Adrenal gland (tissue), 5 donors: ENCODE measurements around the gene ADAMTS13.

Source experiments
- POLR2A ChIP-seq, 2 donors: fragments of 450-650 bp; IDR thresholded peaks; one replicate each; pipeline ENCODE4 v1.6.1; 2017; ENCODE audit warnings: antibody characterized with exemption in 2 of 2, mild to moderate bottlenecking in 2 of 2, moderate library complexity in 1 of 2
- TF ChIP-seq, protein P1 (sequence below), 6 experiments: fragments of 450-650 bp in 4 of 6; fragments of 200-600 bp in 2 of 6; sonication (generic) in 1 of 6; IDR thresholded peaks; 1 replicate in 5 of 6; 2 replicates in 1 of 6; pipeline versions ENCODE4 v1.5.1 to v1.8.0; 2016 to 2021; ENCODE audit warnings: antibody characterized with exemption in 6 of 6, mild to moderate bottlenecking in 2 of 6, moderate library complexity in 1 of 6
- donor health status: DM: no; HTN: no; CAD: no.

DNA sequence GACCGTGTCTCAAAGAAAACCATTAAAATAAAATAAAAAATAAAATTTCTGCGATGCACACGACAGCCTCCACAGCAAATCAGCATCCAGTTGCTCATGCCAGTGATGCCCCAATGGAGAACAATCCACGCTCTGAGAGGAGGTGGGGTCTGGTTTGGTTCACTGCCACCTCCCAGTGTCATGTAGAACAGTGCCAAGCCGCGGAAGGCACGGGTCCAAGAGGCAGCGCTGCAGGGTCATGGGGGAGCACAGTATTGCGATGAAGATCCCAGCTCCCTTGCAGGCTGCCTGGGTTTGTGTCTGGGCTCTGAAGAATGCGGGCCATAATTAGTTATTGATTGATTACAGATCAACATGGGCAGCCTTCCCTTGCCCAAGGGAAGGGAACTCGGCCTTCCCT is 31.5 kb downstream of the ADAMTS13 start:
- TF ChIP-seq, protein P1, sequence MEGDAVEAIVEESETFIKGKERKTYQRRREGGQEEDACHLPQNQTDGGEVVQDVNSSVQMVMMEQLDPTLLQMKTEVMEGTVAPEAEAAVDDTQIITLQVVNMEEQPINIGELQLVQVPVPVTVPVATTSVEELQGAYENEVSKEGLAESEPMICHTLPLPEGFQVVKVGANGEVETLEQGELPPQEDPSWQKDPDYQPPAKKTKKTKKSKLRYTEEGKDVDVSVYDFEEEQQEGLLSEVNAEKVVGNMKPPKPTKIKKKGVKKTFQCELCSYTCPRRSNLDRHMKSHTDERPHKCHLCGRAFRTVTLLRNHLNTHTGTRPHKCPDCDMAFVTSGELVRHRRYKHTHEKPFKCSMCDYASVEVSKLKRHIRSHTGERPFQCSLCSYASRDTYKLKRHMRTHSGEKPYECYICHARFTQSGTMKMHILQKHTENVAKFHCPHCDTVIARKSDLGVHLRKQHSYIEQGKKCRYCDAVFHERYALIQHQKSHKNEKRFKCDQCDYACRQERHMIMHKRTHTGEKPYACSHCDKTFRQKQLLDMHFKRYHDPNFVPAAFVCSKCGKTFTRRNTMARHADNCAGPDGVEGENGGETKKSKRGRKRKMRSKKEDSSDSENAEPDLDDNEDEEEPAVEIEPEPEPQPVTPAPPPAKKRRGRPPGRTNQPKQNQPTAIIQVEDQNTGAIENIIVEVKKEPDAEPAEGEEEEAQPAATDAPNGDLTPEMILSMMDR (IDR thresholded peaks at IDR 0.05), result no peak
- no peak for TF ChIP-seq POLR2A (IDR thresholded peaks at IDR 0.05)
